Sigmoid colon (tissue), 4 donors: ENCODE results near the gene CEP68.

Experiments used
- CTCF ChIP-seq, 4 experiments: fragments of 450-650 bp in 3 of 4; fragments of 200-600 bp in 1 of 4; IDR thresholded peaks; one replicate each; pipeline ENCODE4 v1.5.1; 2016 to 2019; ENCODE audit warnings: antibody characterized with exemption in 4 of 4, mild to moderate bottlenecking in 3 of 4, moderate library complexity in 2 of 4
- EP300 ChIP-seq, 4 donors: sonication (generic); formaldehyde crosslinking; IDR thresholded peaks; one replicate each; pipeline ENCODE4 v1.6.1; 2017; ENCODE audit warnings: antibody characterized with exemption in 4 of 4

- TF ChIP-seq CTCF (IDR thresholded peaks at IDR 0.05) (no peak), EP300 (IDR thresholded peaks at IDR 0.05) (no peak)
Observed at GRCh38 chr2:65120990-65121693, 64.9 kb downstream of the CEP68 start.
